Activated T-cell treated with anti-CD3 and anti-CD28 coated beads, Interleukin-2, amount 50 U/mL, for 1 hour (primary cell): ENCODE measurements around the gene AQP1.

ENCODE experiments used
- DNase-seq: peaks from one replicate; pipeline ENCODE4 v3.0.0-alpha.2; 2020

Gene AQP1

GRCh38 chr7:30938435-30939316 is 27.0 kb downstream of the AQP1 start:
- peak; percentile 60 for DNase-seq

GRCh38 chr7:30941582-30942323 is 30.1 kb downstream of the AQP1 start:
- DNase-seq, result no peak

GRCh38 chr7:30950197-30950596 is 38.5 kb downstream of the AQP1 start:
- DNase-seq, result no peak

GRCh38 chr7:30954914-30955313 is 43.3 kb downstream of the AQP1 start:
- DNase-seq, result no peak

- no peak for DNase-seq
Observed at GRCh38 chr7:30956704-30957103, 45.1 kb downstream of the AQP1 start.

- DNase-seq, result no peak
Observed at GRCh38 chr7:30963842-30964241, 52.2 kb downstream of the AQP1 start, which contains the start of gene GHRHR. Gene GHRHR, plus strand, starts transcription at chr7:30963953. Its CDS starts 116 bp downstream, at chr7:30964069.

GRCh38 chr7:30965372-30965771 is 53.7 kb downstream of the AQP1 start:
- DNase-seq, result no peak

- no peak for DNase-seq
Observed at GRCh38 chr7:30965883-30966282, 54.2 kb downstream of the AQP1 start.

- no peak for DNase-seq
Observed at GRCh38 chr7:30968294-30968693, 56.6 kb downstream of the AQP1 start.

GRCh38 chr7:30968747-30969603 is 57.3 kb downstream of the AQP1 start:
- no peak for DNase-seq

GRCh38 chr7:30969604-30969970 is 57.9 kb downstream of the AQP1 start:
- no peak for DNase-seq

- DNase-seq, result no peak
Observed at GRCh38 chr7:30970074-30970473, 58.4 kb downstream of the AQP1 start.

- no peak for DNase-seq
Observed at GRCh38 chr7:30970594-30971094, 59.0 kb downstream of the AQP1 start.

GRCh38 chr7:30971440-30971839 is 59.8 kb downstream of the AQP1 start:
- DNase-seq, result no peak

- DNase-seq, result no peak
Observed at GRCh38 chr7:30971840-30972563, 60.3 kb downstream of the AQP1 start.

- DNase-seq, result no peak
Observed at GRCh38 chr7:30973292-30973691, 61.6 kb downstream of the AQP1 start.

GRCh38 chr7:30973791-30974604 is 62.3 kb downstream of the AQP1 start:
- DNase-seq, result no peak

- DNase-seq, result no peak
Observed at GRCh38 chr7:30974605-30975255, 63.1 kb downstream of the AQP1 start.
